Measurements from ENCODE around the gene RPSA.

Gene RPSA

DNA sequence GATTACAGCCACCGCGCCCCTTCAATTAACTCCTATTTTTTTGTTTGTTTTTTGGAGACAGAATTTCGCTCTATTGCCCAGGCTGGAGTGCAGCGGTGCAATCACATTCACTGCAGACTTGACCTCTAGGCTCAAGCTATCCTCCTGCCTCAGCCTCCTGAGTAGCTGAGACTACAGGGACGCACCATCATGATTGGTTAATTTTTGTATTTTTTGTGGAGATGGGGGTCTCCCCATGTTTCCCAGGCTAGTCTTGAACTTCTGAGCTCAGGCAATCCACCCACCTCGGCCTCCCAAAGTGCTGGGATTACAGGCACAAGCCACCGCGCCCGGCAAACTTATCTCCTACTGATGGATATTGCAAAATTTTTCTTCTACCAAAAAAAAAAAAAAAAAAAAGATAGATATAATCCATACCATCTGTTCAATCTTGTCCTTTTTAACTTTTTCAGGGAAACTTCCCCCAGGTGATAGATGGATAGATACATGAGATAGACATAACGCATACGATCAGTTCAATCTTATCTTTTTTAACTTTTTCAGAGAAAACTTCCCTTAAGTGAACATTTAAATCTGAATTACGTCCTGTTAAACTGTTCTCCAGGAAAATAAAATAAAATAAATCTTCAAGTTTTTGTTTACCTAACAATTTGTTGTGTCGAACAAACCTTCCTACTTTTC lies 693 bp upstream of the RPSA start:
- H3K4me3 ChIP-seq (ENCODE audit: low read depth, low read length) = peak overlapping the region; percentile 72
- no peak for DNase-seq (ENCODE audit: low read depth)
- no peak for TF ChIP-seq CTCF (conservative IDR thresholded peaks at IDR 0.05; ENCODE audit: low read depth, low read length)

DNA sequence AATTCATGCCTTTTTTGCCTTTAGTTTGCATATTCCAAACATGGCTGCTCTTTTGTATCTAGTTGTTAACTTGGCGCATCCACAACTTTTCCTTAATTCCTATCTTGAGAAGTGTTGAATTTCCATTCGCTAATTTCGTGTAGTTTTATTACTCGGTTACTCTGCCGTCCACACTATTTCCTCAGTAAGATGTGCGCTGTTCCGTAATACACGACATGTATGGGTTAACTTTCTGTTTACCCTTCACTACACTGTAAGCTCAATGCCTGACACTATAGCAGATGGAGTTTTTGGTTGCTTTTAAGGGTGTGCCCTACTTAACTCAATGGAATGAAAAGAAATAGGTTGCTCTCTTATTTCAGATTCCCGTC lies 724 bp downstream of the RPSA start:
- DNase-seq (ENCODE audit: low read depth) = peak; percentile 46

GRCh38 chr3:39407773-39408492 lies 1.4 kb downstream of the RPSA start:
- H3K4me3 ChIP-seq (ENCODE audit: low read depth, low read length) = peak overlapping the region; percentile 72
- no peak for TF ChIP-seq CTCF (conservative IDR thresholded peaks at IDR 0.05; ENCODE audit: low read depth, low read length)
- DNase-seq (ENCODE audit: low read depth) = peak; percentile 33

More for the DNA sequence above, 724 bp downstream of the RPSA start:
- H3K4me3 ChIP-seq (ENCODE audit: low read depth, low read length) = peak overlapping the region; percentile 72
- TF ChIP-seq CTCF (conservative IDR thresholded peaks at IDR 0.05; ENCODE audit: low read depth, low read length) = no peak

DNA sequence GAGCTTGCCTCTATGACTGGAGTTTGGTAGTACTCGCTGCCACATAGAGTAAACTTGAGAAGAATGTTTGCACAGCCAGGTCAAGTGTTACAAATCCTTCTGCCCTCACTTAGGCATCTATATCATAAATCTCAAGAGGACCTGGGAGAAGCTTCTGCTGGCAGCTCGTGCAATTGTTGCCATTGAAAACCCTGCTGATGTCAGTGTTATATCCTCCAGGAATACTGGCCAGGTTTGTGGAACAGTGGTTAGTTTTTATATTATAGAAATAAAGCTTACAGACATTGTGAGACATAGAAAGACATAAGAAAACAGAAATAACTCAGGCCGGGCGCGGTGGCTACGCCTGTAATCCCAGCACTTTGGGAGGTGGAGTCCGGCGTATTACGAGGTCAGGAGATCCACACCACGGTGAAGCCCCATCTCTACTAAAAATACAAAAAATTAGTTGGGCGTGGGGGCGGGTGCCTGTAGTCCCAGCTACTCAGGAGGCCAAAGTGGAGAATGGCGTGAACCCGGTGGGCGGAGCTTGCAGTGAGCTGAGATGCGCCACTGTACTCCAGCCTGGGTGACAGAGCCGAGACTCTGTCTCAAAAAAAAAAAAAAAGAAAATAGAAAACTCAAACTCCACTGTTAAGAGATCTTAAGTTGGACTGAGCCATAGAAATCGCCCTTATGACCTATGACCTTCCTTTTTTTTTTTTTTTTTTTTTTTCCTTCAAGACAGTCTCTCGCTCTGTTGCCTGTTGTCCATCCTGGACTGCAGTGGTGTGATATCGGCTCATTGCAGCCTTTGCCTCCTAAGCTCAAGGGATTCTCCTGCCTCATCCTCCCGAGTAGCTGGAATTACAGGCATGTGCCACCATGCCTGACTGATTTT lies 2.2 kb downstream of the RPSA start:
- no peak for DNase-seq (ENCODE audit: low read depth)
- peak overlapping the region; percentile 72 for H3K4me3 ChIP-seq (ENCODE audit: low read depth, low read length)
- TF ChIP-seq CTCF (conservative IDR thresholded peaks at IDR 0.05; ENCODE audit: low read depth, low read length) = no peak

- H3K4me3 ChIP-seq (ENCODE audit: low read depth, low read length) = no peak overlapping the region
- no peak for DNase-seq (ENCODE audit: low read depth)
- TF ChIP-seq CTCF (conservative IDR thresholded peaks at IDR 0.05; ENCODE audit: low read depth, low read length) = no peak
These were observed 3.1 kb downstream of the RPSA start for GRCh38 chr3:39409514-39410136.

DNA sequence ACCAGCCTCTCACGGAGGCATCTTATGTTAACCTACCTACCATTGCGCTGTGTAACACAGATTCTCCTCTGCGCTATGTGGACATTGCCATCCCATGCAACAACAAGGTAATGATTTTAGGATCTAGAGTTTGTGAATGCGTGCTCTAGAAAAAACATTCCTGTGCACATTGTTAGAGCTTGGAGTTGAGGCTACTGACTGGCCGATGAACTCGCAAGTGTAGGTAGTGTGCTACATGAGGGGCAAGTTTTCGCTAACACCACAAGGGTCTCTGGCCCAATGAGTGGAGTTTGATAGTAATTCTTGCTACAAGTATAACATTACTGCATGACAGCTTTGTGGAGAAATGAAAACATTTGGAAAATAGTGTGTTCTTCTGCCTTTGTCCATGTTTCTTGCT lies 4.4 kb downstream of the RPSA start:
- DNase-seq (ENCODE audit: low read depth) = no peak
- TF ChIP-seq CTCF (conservative IDR thresholded peaks at IDR 0.05; ENCODE audit: low read depth, low read length) = no peak
- no peak overlapping the region for H3K4me3 ChIP-seq (ENCODE audit: low read depth, low read length)
